HG02840 (cell line): Measurements from ENCODE around the gene OCA2.
"Not testable (repeated sequence)": the region's sequence is repeated elsewhere in the genome, so short reads cannot be mapped to it uniquely, and the experiment has no call there.

Experiments
- ATAC-seq: cut with Tn5 transposase; IDR thresholded peaks from one replicate; pipeline ENCODE4 v1.9.1; 2021; ENCODE audit warnings: mild to moderate bottlenecking, moderate library complexity, moderate number of reproducible peaks; ENCODE audit not compliant: unreplicated experiment, low FRiP score

The OCA2 gene

DNA sequence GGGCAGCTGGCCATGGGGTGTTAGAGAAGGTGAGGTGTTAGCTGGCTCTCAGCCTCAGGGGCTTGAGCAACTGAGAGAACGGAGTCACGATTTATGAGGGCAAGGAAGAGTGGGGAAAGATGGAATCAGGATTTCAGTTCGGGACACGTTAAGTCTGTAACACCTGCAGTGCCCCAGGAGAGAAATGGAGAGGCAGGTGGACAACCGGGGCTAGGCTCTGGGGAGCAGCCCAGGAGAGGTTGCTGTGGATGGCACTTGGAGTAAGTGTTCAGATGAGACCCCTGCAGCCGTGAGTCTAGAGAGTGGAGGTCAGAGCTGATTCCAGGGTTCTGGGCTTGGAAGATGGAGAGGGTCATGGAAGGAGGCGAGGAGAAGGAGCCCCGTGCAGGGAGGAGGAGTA lies 237.9 kb downstream of the OCA2 start:
- ATAC-seq, result no peak

GRCh38 chr15:27855137-27855536 lies 244.0 kb downstream of the OCA2 start:
- no peak for ATAC-seq

DNA sequence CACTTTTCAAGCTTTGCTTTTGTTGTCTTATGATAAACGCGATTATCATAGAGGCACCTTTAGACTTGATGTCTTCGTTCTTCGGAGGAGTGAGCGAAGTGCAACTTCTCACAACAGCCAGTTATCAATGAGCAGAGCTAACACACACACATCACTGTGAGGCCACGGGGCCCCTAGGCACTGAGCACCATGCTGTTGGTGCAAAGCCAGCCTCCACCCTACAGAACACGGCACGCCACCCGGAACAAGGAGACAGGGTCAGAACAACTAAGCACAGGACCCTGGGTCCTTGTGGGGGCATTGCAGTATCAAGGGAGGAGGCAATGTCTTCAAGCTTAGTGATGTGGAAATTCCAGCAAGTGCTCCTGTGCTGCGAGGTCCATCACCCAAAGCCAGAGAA lies 244.5 kb downstream of the OCA2 start:
- ATAC-seq, result no peak

GRCh38 chr15:27853624-27854455 lies 245.3 kb downstream of the OCA2 start:
- ATAC-seq, result no peak

GRCh38 chr15:27851858-27852210 lies 247.3 kb downstream of the OCA2 start:
- ATAC-seq, result no peak

- ATAC-seq, result no peak
Observed at GRCh38 chr15:27850981-27851857, 247.9 kb downstream of the OCA2 start.

DNA sequence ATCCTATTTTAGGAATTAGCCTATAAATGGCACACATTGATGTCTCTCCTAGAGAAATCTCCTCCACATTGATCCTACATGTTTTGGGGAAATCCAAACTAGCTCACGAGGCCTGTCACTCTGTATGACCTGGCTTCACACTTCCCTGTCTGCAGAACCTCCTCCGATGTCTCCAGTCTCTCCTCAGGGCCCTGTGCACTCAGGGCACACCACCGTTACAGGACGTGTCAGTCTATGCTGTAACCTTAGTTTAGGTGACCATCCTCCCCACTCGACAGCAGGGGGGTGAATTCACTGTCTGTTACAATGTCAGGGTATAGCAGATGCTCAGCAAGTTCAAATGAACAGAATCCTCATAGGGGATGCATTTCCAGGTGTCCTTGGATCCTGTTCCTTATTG lies 249.1 kb downstream of the OCA2 start:
- ATAC-seq, result no peak

GRCh38 chr15:27848936-27849335 lies 250.2 kb downstream of the OCA2 start:
- ATAC-seq, result not testable (repeated sequence)

- no peak for ATAC-seq
Observed at GRCh38 chr15:27847775-27848710, 251.1 kb downstream of the OCA2 start.

- ATAC-seq, result no peak
Observed at GRCh38 chr15:27846722-27847395, 252.3 kb downstream of the OCA2 start.

DNA sequence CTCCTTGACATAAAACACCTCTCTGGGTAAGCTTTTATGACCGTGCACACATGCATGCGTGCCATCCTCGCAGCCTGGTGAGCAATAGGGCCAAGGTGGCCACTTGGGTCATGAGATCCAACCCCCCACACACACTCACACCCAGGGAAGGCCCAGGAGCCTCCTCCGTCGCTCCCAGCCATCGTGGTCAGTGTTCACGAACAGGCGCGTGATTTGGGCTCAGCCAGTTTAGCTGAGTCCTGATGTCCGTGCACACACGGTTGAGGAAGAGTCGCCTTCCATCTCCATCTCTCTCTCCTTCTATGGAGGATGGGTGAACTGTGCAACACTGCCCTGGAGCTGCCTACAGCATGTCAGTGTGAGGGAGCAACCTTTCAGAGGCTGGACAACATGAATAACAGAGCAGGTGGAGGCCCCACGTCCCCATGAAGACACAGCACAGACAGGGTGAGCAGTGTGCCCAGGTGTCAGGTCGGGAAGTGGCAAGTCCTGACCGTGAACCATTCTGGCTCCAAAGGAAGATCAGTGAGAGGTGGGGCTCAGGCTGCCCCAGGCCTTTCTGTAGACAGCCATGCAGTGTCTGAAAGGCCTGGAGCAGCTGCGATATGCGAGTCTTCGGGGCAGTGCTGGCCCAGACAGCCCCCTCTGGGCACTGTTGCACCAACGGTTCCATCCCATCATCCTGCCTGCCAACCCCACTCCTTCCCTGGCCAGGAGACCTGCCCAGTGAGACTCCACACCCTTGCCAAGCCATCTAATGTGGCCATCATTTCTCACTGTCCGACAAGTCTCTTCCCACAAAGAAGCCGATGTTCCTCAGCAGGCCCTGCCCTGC lies 253.4 kb downstream of the OCA2 start:
- no peak for ATAC-seq

DNA sequence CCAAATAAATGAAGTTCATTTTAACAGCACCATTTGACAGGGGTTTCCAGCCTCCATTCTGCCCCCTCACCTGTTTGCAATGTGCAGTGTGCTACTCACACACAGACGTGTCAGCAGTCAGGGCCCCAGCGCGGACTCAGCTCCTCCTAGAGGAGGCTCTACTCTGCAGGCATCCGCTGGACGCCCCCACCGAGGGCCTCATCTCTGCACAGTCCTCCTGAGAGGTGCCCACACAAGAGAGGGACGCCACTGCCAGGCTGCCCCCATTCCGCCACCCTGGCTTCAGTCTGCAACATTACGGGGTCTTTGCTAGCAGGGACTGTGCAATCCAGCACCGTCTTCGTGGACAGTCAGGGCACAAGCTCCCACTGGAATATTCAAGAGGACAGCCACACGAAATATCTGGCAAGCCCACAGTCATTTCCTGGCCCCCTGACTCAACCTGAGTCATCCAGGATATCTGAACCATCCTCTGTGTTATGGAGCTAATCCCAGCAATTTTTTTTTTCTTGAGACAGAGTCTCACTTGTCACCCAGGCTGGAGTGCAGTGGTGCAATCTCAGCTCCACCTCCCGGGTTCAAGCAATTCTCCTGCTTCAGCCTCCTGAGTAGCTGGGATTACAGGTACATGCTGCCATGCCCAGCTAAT lies 255.0 kb downstream of the OCA2 start:
- no peak for ATAC-seq

GRCh38 chr15:27843146-27843545 lies 256.0 kb downstream of the OCA2 start:
- no peak for ATAC-seq

DNA sequence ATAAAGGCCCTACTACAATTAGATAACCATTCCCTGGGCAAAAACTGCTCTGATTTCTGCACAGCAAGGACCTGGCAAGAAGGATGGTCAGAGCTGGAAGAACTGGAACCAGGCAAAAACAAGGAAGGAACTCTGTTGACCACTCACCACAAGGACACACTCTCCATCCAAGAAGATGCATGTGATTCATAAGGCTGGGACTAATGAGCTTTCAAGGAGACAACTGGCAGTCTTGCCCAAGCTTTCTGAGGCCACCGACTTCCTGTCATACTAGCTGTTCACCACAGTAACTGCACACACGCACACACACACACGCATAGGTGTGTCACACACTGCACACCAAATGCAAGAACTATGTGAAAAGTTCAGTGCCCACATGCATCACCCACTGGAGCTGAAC lies 256.6 kb downstream of the OCA2 start:
- ATAC-seq, result no peak

DNA sequence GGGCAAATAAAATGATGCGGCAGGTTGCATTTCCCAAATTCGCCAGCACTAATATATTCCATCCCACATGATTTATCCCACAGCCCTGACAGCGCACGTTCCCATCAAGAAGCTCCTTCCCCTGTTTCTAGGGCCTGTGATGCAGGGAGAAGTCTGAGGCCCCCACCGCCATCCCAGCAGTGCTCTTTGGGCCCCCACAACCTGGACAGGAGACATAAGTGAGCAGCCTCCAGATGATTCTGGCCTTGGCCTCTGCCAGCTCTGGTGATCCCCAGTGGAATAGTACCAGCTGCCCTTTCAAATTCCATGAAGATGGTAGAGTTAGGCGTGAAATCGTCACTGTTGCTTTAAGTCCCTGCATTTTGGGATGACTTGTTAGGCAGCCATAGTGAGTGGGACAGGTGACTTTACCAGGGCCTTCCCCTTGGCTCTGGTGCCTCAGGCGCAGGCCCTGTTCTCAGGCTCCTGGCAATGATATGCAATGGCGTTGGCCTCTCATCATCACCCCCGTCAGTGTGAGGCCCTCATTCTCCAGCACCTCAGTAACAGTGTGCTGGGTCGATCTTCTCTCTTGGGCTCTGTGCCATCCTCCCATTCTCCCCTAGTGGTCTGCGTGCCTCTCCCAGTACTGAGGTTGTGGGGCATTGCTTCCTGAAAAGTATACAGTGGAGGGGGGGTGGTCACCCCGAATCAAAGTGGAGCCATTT lies 263.7 kb downstream of the OCA2 start:
- ATAC-seq, result no peak

DNA sequence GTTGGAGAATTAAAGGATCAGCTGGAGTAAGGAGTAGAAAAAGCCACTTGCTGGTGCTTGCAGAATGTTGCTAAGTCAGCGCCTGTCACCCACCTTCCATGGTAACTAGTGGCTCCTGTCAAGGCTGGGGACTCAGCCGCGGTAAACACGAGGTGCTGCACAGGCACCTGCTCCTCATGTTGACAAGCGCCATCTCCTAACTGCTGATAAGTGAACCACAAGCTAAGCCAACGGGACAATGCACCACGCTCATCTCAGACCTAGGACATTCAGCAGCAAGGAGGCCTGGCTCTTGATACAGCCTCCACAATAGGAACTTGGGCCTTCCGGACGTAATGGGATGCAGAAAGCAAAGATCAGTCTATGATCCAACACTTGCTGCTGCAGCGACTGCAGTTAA lies 264.4 kb downstream of the OCA2 start:
- no peak for ATAC-seq

GRCh38 chr15:27833974-27834373 lies 265.1 kb downstream of the OCA2 start:
- ATAC-seq, result no peak

DNA sequence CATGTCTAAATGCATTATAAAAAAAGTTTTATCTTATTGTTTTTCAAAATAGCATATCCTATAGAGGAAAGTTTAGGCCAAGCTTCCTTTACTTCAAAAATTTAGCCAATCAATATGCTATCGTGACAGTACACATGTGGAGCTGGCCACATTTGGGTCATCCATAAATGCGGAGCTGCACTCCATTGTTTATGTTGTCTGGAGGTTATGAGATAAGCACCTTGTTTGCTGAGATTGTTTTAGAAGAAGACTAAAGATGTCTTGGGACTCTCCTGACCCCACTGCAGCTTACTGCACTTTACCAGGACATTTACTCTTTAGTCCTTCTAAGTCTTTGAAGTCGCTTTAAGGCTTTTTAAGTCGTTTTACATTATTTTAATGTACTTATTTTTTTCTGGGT lies 265.9 kb downstream of the OCA2 start:
- no peak for ATAC-seq
